Retinal pigment epithelial cell (primary cell): ENCODE data around the gene LRRC36.
"Not testable (repeated sequence)": the region's sequence is repeated elsewhere in the genome, so short reads cannot be mapped to it uniquely, and the experiment has no call there.

Experiments used
- DNase-seq: peaks from one replicate; pipeline ENCODE4 v3.0.0-alpha.2; 2010; ENCODE audit warnings: low read depth
- H3K4me3 ChIP-seq: 2 replicates; pipeline ENCODE4 v1.5.1; 2011; ENCODE audit warnings: mild to moderate bottlenecking, low read length, control low read depth, moderate library complexity
- CTCF ChIP-seq: conservative IDR thresholded peaks from 2 replicates; pipeline ENCODE4 v1.5.1; 2011; ENCODE audit warnings: low read depth, low read length, control low read depth, inconsistent platforms

The LRRC36 gene

GRCh38 chr16:67413978-67414911 lies 87.6 kb downstream of the LRRC36 start:
- no peak for TF ChIP-seq CTCF
- H3K4me3 ChIP-seq: no peak overlapping the region
- DNase-seq: no peak

GRCh38 chr16:67415421-67415820 lies 88.8 kb downstream of the LRRC36 start:
- peak overlapping the region; percentile 66 for H3K4me3 ChIP-seq
- not testable (repeated sequence) for DNase-seq

GRCh38 chr16:67415872-67416793 lies 89.5 kb downstream of the LRRC36 start, which contains the start of gene ZDHHC1:
TSS of gene ZDHHC1 (minus strand) at chr16:67416477. CDS start at chr16:67407775, 8,702 bp downstream.
- peak; percentile 28 for TF ChIP-seq CTCF
- peak within 1 kb of the TSS; percentile 66 for H3K4me3 ChIP-seq
- no peak for DNase-seq

- no peak overlapping the region for H3K4me3 ChIP-seq
- DNase-seq: no peak
- no peak for TF ChIP-seq CTCF
These were observed 90.9 kb downstream of the LRRC36 start for GRCh38 chr16:67417333-67418061.

GRCh38 chr16:67419502-67419901 lies 92.9 kb downstream of the LRRC36 start:
- H3K4me3 ChIP-seq: no peak overlapping the region
- no peak for TF ChIP-seq CTCF
- no peak for DNase-seq

- TF ChIP-seq CTCF: peak; percentile 11
- DNase-seq: no peak
- H3K4me3 ChIP-seq: no peak overlapping the region
These were observed 93.3 kb downstream of the LRRC36 start for GRCh38 chr16:67419931-67420330.

- TF ChIP-seq CTCF: no peak
- no peak for DNase-seq
- no peak overlapping the region for H3K4me3 ChIP-seq
These were observed 94.4 kb downstream of the LRRC36 start for GRCh38 chr16:67421030-67421429.
